Glomerular endothelial cell (primary cell): Measurements from ENCODE around the gene TNS3. TPM values are rescaled to one million over a fixed set of nuclear protein-coding genes. Genes with fewer than 3 reads are reported as not detected.
"Not testable (repeated sequence)": the region's sequence is repeated elsewhere in the genome, so short reads cannot be mapped to it uniquely, and the experiment has no call there.

Source experiments
- DNase-seq: peaks from one replicate; pipeline ENCODE4 v3.0.0-alpha.2; 2011; ENCODE audit warnings: low read depth, low spot score; ENCODE audit errors: extremely low read depth
- total RNA-seq: library from RNA; depleted of rRNA; stranded (reverse); fragments of >200 nt; gene quantifications from 2 replicates; pipeline ENCODE4 v1.2.3, GENCODE V29; 2015

The TNS3 gene
- total RNA-seq, 1 donor from 2014 or later, result 62.3 TPM

DNA sequence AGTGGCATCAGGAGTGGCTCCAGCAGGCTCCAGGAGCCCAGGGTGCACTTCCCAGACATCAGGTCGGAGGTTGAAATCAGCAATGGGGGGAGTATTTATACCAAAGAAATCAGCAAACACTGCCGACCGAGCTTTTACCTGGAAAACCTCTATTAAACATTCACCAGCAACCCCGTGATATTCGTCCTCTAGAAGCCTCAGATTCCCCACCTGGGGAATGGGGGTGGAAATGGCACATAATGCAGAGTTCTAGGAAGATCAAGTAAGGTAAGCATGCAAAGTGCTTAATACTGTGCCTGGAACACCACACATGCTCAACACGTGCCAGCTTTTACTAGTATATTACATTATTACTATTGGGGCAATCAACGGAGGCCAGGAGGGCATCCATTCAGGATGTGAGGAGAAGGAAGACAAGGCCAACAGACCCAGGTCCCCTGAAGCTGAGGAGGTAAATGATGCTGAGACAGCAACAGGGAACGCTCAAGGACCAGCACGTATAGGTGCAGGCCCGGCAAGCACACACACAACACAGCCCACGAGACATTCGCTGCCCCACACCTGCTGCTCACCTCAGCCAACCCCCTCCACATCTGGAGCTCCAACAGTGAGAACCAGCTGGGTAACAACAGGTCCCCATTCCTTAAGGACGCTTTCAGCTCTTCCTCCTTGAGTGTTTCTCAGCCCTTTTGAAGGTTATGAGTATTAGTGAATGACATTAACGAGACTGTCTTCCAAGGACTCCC, 125.5 kb downstream of the TNS3 start:
- no peak for DNase-seq

DNA sequence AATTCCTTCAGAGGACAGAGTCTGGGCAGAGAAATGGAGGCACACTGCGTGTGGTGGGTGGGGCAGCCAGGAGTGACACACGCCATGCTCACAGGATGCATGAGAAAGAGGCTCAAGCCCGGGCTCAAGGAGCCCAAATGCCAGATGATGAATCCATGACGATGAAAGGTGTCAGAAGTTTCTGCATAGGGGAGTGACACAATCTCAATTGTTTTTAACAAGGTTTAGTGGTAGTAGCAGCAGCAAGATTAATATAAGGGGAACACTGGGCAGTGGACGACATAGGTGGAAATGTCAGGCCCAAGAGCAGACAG, 126.1 kb downstream of the TNS3 start:
- DNase-seq, result no peak

DNA sequence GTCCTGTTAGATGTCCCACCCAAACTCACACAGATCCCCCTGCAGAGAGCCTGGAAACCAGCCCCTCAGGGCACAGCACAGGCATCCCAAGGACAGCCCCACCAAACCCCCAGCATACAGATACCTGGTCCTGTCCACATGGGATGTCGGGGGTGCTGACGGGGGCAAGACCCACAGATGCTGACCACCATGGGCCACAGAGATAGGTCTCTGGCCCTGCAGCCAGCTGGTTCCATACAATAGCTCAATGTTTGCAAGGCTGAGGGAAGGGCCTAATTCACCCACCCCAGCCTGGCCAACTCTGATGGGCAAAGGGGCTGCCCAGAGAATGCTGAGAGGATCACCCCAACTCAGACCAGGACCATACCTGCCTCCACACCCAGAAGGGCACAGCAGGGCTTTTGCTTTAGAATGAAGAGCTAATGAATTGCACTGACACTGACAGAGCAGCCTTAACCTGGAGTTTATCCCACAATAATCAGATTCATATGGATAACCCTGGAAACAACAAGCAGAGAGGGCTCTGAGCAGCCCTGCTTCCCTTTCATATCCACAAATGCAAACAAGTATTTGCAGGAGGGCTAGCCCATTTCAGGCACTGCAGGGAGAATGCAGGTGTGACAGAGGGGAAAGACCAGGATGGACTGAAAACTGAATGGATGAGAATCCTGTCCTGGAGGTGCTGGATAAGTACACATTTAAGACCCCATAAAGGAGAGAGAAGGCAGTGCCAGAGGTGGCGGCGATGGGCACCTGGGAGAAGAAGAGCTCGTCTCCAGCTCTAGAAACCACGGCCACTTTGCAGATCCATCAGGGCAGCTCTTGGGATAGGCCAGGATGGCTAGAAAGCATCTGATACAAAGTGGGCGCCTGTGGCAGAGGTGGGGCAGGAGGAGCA, 126.7 kb downstream of the TNS3 start:
- DNase-seq, result no peak

DNA sequence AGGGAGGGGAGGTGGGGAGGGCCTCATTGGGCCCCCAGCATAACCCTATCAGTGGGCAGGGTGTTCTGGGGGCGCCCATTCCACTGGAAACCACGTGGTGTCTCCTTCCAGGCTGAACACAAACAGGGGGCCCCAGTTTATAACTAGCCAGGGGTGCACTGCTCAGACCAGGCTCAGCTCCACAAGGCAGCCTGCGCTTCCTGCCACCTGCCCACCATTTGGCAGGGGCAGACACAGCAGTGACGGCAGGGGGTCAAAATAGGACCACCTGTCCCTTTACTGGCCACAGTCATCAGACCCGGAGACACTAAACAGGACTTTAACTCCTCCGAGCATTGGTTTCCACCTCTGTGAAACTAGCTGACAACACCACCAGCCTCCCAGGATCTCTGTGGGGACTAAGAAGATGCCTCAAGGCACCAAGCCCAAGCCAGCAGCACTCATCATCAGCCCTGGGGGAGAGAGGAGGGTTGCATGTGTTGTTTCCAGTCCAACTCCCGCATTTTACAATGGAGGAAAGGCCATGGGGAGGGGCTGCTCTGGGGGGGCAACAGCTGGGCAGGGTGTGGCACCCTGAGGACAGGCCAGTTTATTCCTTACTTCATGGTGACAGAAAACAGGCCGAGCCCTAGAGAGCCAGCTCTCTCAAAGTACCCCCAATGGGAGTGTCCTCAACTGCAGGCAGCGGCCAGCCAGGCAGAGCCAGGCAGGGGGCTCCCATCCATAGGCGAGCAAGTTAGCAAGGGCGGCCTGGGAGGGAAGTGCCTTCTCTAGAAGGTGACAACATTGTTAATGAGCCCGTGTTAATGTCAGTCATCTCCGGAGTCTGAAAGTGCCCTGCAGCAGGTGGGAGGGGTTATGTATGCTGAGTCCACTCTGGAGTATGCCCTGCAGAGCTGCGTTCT, 127.6 kb downstream of the TNS3 start:
- DNase-seq, result no peak

DNA sequence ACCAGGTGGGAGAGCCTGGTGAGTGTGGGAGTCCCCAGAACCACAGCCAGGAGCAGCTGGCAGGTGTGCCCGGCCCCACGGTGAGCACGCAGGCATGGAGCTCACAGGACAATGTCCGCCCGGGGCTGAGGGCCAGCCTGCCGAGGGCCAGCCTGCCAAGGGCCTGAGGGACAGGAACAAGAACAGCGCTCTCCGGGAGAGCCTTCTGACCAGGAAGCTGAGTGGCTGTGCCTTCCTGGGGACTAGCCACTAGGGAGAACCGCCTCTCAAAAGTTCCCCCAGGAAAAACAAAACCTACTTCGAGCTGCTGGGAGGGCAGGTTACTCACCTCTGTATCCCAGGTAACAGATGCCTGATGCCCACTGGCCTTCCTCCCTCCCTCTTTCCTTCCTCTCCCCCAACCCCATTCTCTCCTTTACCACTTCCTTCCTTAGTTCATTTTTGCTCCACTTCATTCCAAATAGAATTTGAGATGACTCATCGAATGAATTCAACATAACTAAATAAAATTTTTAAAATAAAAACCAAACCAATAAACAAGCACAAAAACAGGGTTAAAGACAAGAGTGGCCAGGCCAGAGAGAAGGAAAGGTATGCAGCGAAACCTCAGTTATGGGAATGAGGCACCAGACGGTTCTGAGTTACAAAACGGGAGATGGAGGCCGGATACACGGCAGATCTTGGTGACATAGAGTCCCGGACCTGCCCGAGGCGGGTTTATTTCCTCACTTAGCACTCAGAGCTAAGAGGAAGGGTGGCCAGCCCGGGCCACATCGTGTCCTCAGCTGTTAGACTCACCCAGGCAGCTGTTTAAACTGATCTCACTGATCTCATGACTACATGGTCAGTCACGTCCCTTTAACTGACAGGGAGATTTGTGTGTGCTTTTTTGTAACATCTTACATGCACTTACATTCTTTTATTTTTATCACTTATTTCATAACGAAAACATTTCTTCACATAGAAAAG, 128.5 kb downstream of the TNS3 start:
- DNase-seq, result peak; percentile 27

DNA sequence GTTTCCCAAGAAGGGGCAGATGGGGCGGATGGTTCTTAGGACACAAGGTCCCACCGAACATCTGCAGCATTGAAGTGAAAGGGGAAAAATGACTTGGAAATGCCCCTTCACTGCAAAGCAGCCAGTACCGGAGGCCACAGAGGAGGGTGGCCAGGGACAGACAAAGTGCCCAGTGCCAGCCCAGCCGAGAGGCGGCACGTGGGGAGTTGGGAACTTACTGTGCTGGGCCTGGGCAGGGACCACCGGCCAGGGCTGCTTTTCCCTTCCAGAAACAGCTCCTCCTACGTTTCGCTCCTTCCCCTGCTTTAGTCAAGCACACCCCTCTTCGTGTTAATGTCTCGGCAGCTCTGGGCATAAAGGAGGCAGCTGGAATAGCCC, 129.2 kb downstream of the TNS3 start:
- no peak for DNase-seq

DNA sequence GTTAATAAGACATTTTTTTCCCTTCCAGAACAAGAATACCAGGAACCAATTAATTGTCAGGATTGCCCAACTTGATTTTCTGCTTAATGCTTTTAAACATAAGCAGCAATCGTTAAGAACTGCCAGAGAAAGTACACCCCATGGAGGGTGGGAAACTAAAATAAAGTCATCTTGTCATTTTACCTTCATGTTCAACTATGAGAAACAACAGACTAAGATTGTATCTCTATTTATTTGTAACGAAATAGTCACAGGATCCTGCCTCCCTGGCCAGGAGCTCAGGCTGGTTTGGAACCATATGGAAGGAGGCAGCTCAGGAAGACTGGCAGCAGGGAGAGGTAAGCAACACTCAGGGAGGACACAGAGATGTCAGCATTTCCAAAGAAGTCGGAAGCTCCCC, 129.6 kb downstream of the TNS3 start:
- no peak for DNase-seq

DNA sequence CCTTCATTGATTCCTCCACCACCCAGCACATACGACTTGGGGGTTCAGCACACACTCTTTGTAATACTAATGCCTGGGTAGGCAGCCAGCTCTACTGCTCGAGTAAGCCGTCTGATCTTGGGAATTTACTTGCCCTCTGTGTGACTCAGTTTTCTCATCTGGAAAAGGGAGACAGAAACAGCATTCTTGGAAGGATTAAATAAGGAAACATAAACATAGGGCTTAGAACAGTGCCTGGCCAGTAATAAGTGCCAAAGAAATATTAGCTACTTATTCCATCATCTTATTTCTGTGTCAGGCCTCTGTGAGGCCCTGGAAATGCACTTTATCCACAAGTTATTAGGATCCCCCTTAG, 130.1 kb downstream of the TNS3 start:
- no peak for DNase-seq

DNA sequence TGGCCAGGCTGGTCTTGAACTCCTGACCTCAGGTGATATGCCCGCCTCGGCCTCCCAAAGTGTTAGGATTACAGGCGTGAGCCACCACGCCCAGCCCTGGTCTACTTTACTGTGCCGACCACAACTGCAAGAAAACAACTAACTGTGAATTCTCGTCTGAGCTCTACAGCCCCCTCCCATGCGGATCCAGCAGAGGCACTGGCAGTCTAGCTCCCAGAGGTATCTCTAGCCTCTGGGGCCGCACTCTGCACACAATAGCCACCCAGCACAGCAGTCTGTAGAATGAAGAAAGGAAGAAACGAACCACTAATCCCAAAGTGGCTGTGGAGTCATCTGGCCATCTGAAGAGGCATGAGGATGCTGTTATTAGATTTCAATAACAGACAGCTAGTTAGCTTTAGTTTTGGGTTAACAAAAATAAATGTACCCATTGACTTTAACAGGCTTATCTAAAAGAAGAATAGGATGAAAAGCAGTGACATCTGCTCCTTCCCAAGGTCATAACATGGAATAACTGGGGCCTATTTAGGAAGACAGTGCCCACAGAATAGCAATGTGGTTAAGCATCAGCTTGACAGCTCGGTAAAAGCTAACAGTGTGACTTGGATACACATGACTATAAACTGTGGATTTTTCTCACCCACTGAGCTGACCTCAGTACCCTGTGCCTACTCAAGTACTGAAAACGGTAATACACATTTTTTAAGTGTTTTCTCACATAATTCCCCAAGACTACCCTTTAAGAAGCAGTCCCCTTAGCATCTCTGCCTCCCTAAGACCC, 131.9 kb downstream of the TNS3 start:
- DNase-seq, result no peak

DNA sequence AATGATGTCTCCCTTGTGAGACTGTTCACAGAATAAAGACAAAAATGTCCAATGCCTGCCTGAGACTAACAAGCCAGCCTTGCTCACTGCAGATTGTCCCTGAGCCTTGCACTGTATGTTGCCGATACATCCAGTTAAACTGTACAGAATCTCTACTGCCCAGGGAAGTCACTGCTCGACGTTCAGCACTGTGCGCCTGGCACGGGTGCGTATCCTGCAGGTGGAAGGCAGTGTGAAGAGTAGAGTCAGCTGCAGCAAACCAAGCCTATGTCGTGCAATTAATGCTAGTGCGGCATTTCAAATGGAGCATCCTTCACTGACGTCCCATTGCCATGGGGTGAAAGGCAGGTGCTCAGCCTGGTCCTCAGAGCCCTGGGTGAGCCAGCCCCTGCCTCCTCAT, 132.9 kb downstream of the TNS3 start:
- DNase-seq, result no peak

DNA sequence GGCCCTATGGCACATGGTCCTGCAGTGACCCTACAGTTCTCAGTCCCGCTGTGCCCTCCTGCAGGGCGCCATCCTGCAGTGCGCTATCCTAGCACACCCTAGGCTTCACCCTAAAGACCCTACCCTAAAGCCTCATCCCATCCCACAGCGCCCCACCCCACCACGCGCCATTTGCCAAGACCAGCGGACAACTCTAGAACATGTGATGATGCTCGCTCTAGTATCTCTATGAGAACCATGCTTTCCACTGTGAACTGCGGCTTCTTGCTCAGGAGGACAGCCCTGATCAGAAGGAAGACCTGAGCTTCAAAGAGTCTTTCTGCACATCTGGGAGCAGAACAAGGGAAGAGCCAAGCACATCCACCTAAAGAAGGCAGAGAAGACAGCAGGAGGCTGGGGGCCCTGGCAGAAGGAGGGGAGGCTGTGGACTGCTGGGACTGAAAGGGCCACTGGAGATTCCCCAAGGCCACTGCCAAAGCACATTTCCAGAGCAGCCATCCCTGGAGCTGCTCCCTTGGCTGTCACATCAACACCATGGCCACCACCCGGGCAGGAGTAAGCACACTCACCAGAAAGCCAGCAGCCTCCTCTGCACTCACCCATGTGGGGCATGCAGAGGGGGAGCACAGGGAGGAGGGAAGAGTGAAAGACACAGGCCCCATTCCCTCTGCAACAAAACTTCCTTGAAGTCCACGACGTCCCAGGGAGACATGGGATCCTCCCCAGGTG, 134.1 kb downstream of the TNS3 start:
- no peak for DNase-seq

DNA sequence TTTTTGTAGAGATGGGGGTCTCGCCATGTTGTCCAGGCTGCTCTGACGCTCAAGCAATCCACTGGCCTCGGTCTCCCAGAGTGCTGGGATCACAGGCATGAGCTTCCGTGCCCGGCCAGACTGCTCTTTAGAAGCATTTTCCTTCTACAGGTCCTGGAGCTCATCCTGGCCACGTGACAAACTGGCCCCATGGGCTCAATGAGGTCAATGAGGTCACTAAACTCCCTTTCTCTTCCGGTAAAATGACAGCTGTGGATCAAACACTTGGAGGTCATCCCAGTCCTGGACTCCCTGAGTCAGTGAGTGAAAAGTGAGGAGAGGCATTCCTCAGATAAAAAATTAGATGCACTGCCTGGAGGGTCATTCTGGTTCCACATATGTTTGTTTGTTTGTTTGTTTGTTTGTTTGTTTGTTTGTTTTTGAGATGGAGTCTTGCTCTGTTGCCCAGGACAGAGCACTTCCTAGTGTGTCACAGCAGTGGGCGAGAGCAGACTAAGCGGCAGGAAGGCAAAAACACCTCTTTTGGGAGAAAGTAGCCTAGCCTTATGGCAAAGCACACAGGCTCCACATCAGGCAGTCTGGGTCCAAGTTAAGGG, 134.9 kb downstream of the TNS3 start:
- no peak for DNase-seq

DNA sequence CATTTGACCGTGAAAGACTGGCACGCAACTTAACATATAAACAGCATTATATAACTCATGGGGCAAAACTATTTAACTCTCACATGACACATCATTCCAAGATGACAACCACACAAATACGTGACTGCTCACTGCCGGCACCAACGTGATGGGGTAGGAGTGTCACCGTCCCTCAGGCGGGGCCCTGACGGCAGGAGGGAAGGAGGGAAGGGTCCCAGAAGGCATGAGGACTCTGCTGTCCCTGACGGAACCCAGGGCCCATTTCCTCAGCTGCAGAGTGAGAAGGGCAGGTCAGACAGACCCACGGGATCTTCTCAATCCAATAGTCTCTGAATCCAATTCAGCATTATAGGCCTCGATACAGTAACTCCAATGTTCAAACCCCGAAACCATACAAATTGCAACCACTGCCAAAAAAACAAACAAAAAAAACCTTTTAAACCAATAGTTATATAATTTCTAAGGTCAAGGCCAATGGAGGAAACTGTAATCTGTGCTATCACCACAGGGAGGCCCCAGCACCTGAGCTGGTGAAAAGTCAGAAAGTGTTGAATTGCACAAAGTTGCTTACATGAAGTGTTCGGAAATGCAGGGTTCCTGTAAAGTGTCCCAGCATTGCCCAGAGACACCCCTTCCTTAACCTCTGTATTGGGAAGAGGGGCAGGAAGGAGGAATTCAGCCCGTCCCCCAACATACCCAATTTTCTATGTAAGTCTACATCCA, 137.4 kb downstream of the TNS3 start:
- no peak for DNase-seq

DNA sequence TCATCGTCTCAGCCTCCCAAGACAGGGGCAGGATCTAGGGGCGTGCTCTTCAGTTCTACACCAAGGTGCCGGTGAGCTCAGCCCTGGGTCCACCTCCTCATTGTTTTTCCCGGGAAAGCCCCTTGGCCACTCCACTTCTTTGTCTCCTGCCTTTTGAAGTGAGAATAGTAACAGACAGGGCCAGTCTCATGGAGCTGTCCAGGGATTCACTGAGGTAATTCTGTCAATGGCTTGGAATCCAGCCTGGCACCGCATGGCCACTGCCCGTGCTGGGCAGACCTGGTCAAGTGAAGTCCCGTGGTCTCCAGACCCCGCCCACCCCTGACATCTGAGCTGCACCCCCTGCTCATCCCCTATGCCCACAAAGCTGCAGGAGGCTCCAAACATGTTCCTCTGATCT, 138.9 kb downstream of the TNS3 start:
- DNase-seq, result no peak

DNA sequence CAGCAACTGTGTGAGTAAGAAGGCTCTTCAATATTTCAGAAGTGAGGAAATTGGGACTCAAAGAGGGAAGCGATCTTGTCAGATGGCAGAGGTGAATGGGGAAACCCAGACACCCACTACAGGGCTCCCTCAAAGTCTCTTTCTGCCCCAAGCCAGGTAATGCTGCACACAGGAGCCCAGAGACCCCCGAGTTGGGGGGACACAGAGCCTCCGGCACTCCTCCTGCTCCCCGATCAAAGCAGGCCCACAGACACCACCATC, 139.4 kb downstream of the TNS3 start:
- DNase-seq, result no peak

DNA sequence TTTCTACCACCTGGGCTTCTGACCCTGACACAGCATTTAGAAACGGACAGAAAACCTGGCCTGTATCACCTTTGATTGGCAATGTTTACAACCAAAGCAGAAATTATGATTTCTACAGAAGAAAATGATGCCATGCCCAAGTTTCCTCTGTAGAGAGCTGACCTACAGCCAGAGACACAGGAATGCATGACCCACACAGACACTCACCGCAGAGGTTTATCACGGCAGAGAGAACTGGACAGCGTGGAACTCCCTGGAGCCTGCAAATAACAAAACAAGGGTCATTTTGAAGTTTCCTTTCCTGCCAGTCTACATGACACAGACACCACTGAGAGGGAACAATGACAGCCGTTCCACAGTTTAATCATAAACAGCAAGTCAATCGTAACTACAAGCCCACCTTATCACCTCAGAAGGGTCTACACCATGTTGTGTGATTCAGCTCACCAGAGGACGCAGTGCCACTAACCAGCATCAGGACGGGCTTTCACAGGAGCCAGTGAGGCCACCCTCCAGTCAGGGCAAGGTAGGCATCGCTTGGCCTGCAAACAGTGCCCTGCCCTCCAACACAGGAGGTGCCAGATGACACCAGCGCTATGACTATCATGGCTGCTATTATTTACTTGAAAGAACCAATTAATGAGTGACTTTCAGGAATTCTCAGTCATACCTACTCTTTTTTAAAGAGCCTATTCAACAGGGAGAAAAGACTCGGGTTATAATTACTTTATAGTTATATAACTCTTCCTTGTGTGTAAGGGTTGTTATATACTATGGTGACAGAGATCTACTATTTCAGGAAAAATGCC, 139.9 kb downstream of the TNS3 start:
- DNase-seq, result no peak

DNA sequence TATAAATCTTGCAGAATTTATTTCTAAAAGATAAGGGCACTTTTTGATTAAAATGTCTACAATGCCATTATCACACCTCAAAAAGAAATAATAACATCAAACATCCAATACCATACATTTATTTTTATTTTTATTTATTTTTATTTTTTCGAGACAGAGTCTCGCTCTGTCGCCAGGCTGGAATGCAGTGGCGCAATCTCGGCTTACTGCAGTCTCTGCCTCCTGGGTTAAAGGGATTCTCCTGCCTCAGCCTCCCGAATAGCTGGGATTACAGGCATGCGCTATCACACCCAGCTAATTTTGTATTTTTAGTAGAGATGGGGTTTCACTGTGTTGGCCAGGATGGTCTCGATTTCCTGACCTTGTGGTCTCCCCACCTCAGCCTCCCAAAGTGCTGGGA, 140.9 kb downstream of the TNS3 start:
- not testable (repeated sequence) for DNase-seq
